Stimulated activated naive CD8-positive, alpha-beta T cell treated with anti-CD3 and anti-CD28 coated beads, Interleukin-15, amount 100 ng/mL, for 72 hours (primary cell): ENCODE results near the gene MYO18B.
A peak's percentile ranks its signal among the peaks of the same experiment; 100 is the strongest.

Experiments
- ATAC-seq: fragments of 150-1000 bp; cut with Tn5 transposase; 2 replicates; pipeline ENCODE4 v1.10.0; 2021; ENCODE audit warnings: mild to moderate bottlenecking, moderate library complexity
- DNase-seq, 2 donors: peaks; one replicate each; pipeline ENCODE4 v3.0.0; 2021 to 2022
- H3K27ac Mint-ChIP-seq, 2 donors: one replicate each; pipeline ENCODE4 v1.8.0; 2022; ENCODE audit warnings: mild to moderate bottlenecking in 2 of 2, mixed read lengths in 2 of 2, moderate library complexity in 2 of 2
- H3K27me3 Mint-ChIP-seq: one replicate; pipeline ENCODE4 v1.8.0; 2022; ENCODE audit warnings: mixed read lengths
- H3K4me1 Mint-ChIP-seq: one replicate; pipeline ENCODE4 v1.8.0; 2022; ENCODE audit warnings: mild to moderate bottlenecking, mixed read lengths
- H3K4me3 Mint-ChIP-seq, 2 donors: one replicate each; pipeline ENCODE4 v1.8.0; 2022; ENCODE audit warnings: mild to moderate bottlenecking in 2 of 2, mixed read lengths in 2 of 2, moderate library complexity in 1 of 2
- H3K9me3 Mint-ChIP-seq, 2 donors: one replicate each; pipeline ENCODE4 v1.8.0; 2022; ENCODE audit warnings: mixed read lengths in 2 of 2

Gene MYO18B

GRCh38 chr22:25849522-25849921, 107.5 kb downstream of the MYO18B start:
- Mint-ChIP-seq H3K27me3 (peaks cover 19% of the 10 kb centered on the region), H3K9me3 (no peaks in the 10 kb centered on the region), H3K4me1 (peaks cover 17% of the 10 kb centered on the region), H3K4me3 (no peak overlapping the region), H3K27ac (no peak overlapping the region)
- DNase-seq, result no peak
- ATAC-seq, result no peak

GRCh38 chr22:25852223-25852622, 110.2 kb downstream of the MYO18B start:
- Mint-ChIP-seq H3K27me3 (peaks cover 31% of the 10 kb centered on the region), H3K4me1 (peaks cover 7% of the 10 kb centered on the region), H3K9me3 (no peaks in the 10 kb centered on the region), H3K4me3 (no peak overlapping the region), H3K27ac (no peak overlapping the region)
- ATAC-seq, result no peak
- no peak for DNase-seq

GRCh38 chr22:25853078-25853477, 111.1 kb downstream of the MYO18B start:
- DNase-seq, result no peak
- ATAC-seq, result no peak
- H3K9me3 Mint-ChIP-seq, result no peaks in the 10 kb centered on the region
- H3K27ac Mint-ChIP-seq, result no peak overlapping the region
- H3K4me3 Mint-ChIP-seq, result no peak overlapping the region
- H3K27me3 Mint-ChIP-seq, result peaks cover 38% of the 10 kb centered on the region
- peaks cover 7% of the 10 kb centered on the region for H3K4me1 Mint-ChIP-seq

GRCh38 chr22:25853501-25854284, 111.7 kb downstream of the MYO18B start:
- DNase-seq, result no peak
- H3K9me3 Mint-ChIP-seq, result no peaks in the 10 kb centered on the region
- H3K27ac Mint-ChIP-seq, result peak overlapping the region in 1 of 2 donors; percentile 36
- ATAC-seq, result no peak
- H3K4me1 Mint-ChIP-seq, result peaks cover 7% of the 10 kb centered on the region
- no peak overlapping the region for H3K4me3 Mint-ChIP-seq
- H3K27me3 Mint-ChIP-seq, result peaks cover 38% of the 10 kb centered on the region

GRCh38 chr22:25869771-25870170, 127.8 kb downstream of the MYO18B start:
- DNase-seq (no peak), ATAC-seq (no peak)
- Mint-ChIP-seq H3K4me1 (no peaks in the 10 kb centered on the region), H3K27ac (no peak overlapping the region), H3K9me3 (no peaks in the 10 kb centered on the region), H3K4me3 (no peak overlapping the region), H3K27me3 (peaks cover 8% of the 10 kb centered on the region)

- no peak for ATAC-seq
- Mint-ChIP-seq H3K9me3 (no peaks in the 10 kb centered on the region), H3K4me3 (no peak overlapping the region), H3K27ac (no peak overlapping the region), H3K4me1 (no peaks in the 10 kb centered on the region), H3K27me3 (peaks cover 15% of the 10 kb centered on the region)
- DNase-seq, result no peak
Measured at GRCh38 chr22:25874327-25874726, 132.3 kb downstream of the MYO18B start.

GRCh38 chr22:25875461-25875860, 133.5 kb downstream of the MYO18B start:
- H3K27ac Mint-ChIP-seq, result no peak overlapping the region
- no peak for DNase-seq
- ATAC-seq, result no peak

GRCh38 chr22:25876871-25877270, 134.9 kb downstream of the MYO18B start:
- Mint-ChIP-seq H3K27me3 (peaks cover 27% of the 10 kb centered on the region), H3K27ac (no peak overlapping the region), H3K4me3 (no peak overlapping the region), H3K4me1 (no peaks in the 10 kb centered on the region), H3K9me3 (no peaks in the 10 kb centered on the region)
- ATAC-seq (no peak), DNase-seq (no peak)

More at GRCh38 chr22:25875461-25875860, 133.5 kb downstream of the MYO18B start:
- Mint-ChIP-seq H3K4me3 (no peak overlapping the region), H3K27me3 (peaks cover 16% of the 10 kb centered on the region), H3K9me3 (no peaks in the 10 kb centered on the region), H3K4me1 (no peaks in the 10 kb centered on the region)

GRCh38 chr22:25878933-25879332, 136.9 kb downstream of the MYO18B start:
- no peaks in the 10 kb centered on the region for H3K9me3 Mint-ChIP-seq
- DNase-seq, result no peak
- H3K4me3 Mint-ChIP-seq, result no peak overlapping the region
- peaks cover 33% of the 10 kb centered on the region for H3K27me3 Mint-ChIP-seq
- no peak overlapping the region for H3K27ac Mint-ChIP-seq
- no peaks in the 10 kb centered on the region for H3K4me1 Mint-ChIP-seq
- ATAC-seq, result no peak

- DNase-seq (no peak), ATAC-seq (no peak)
- no peak overlapping the region for H3K4me3 Mint-ChIP-seq
- H3K27ac Mint-ChIP-seq, result no peak overlapping the region
- H3K9me3 Mint-ChIP-seq, result no peaks in the 10 kb centered on the region
- no peaks in the 10 kb centered on the region for H3K4me1 Mint-ChIP-seq
- H3K27me3 Mint-ChIP-seq, result peaks cover 34% of the 10 kb centered on the region
Measured at GRCh38 chr22:25880524-25880923, 138.5 kb downstream of the MYO18B start.

GRCh38 chr22:25881210-25881755, 139.3 kb downstream of the MYO18B start:
- H3K4me1 Mint-ChIP-seq, result no peaks in the 10 kb centered on the region
- H3K9me3 Mint-ChIP-seq, result no peaks in the 10 kb centered on the region
- H3K27me3 Mint-ChIP-seq, result peaks cover 27% of the 10 kb centered on the region
- ATAC-seq (no peak), DNase-seq (no peak)
- no peak overlapping the region for H3K4me3 Mint-ChIP-seq
- H3K27ac Mint-ChIP-seq, result no peak overlapping the region

GRCh38 chr22:25882360-25882759, 140.4 kb downstream of the MYO18B start:
- no peaks in the 10 kb centered on the region for H3K4me1 Mint-ChIP-seq
- ATAC-seq (no peak), DNase-seq (no peak)
- no peaks in the 10 kb centered on the region for H3K9me3 Mint-ChIP-seq
- no peak overlapping the region for H3K4me3 Mint-ChIP-seq
- no peak overlapping the region for H3K27ac Mint-ChIP-seq
- H3K27me3 Mint-ChIP-seq, result peaks cover 26% of the 10 kb centered on the region

- Mint-ChIP-seq H3K4me3 (no peak overlapping the region), H3K4me1 (no peaks in the 10 kb centered on the region), H3K27me3 (peaks cover 29% of the 10 kb centered on the region), H3K27ac (no peak overlapping the region), H3K9me3 (no peaks in the 10 kb centered on the region)
- ATAC-seq (no peak), DNase-seq (no peak)
Measured at GRCh38 chr22:25883482-25884033, 141.6 kb downstream of the MYO18B start.

GRCh38 chr22:25884121-25884520, 142.1 kb downstream of the MYO18B start:
- DNase-seq (no peak), ATAC-seq (no peak)
- no peak overlapping the region for H3K27ac Mint-ChIP-seq
- no peaks in the 10 kb centered on the region for H3K9me3 Mint-ChIP-seq
- H3K4me1 Mint-ChIP-seq, result no peaks in the 10 kb centered on the region
- peaks cover 34% of the 10 kb centered on the region for H3K27me3 Mint-ChIP-seq
- H3K4me3 Mint-ChIP-seq, result no peak overlapping the region

GRCh38 chr22:25888399-25889054, 146.5 kb downstream of the MYO18B start:
- DNase-seq (no peak), ATAC-seq (no peak)
- Mint-ChIP-seq H3K27ac (no peak overlapping the region), H3K4me1 (no peaks in the 10 kb centered on the region), H3K4me3 (no peak overlapping the region), H3K9me3 (no peaks in the 10 kb centered on the region), H3K27me3 (peaks cover 28% of the 10 kb centered on the region)

- peaks cover 28% of the 10 kb centered on the region for H3K27me3 Mint-ChIP-seq
- H3K4me3 Mint-ChIP-seq, result no peak overlapping the region
- ATAC-seq (no peak), DNase-seq (no peak)
- H3K27ac Mint-ChIP-seq, result peak overlapping the region in 1 of 2 donors; percentile 68
- H3K4me1 Mint-ChIP-seq, result no peaks in the 10 kb centered on the region
- H3K9me3 Mint-ChIP-seq, result no peaks in the 10 kb centered on the region
Measured at GRCh38 chr22:25890651-25891050, 148.7 kb downstream of the MYO18B start.
